Measurements from ENCODE around the gene LNX1.
A peak's percentile ranks its signal among the peaks of the same experiment; 100 is the strongest.

Gene LNX1

GRCh38 chr4:53593765-53594164 lies 2.5 kb upstream of the LNX1 start:
- TF ChIP-seq CEBPB (IDR thresholded peaks at IDR 0.05) = no peak
- TF ChIP-seq EP300 (IDR thresholded peaks at IDR 0.05; ENCODE audit: borderline replicate concordance) = no peak
- no peak for TF ChIP-seq YY1 (IDR thresholded peaks at IDR 0.05; ENCODE audit: low read depth)
- TF ChIP-seq NFIC (IDR thresholded peaks at IDR 0.05) = no peak
- TF ChIP-seq TAF1 (IDR thresholded peaks at IDR 0.05; ENCODE audit: low read depth) = no peak
- TF ChIP-seq RAD21 (IDR thresholded peaks at IDR 0.05; ENCODE audit: low read depth) = no peak
- no peak for TF ChIP-seq EGR1 (IDR thresholded peaks at IDR 0.05)
- no peak for TF ChIP-seq TCF12 (IDR thresholded peaks at IDR 0.05; ENCODE audit: low read depth)
- no peak for TF ChIP-seq ZBTB7A (IDR thresholded peaks at IDR 0.05; ENCODE audit: low read depth)
- TF ChIP-seq MAX (IDR thresholded peaks at IDR 0.05) = no peak
- no peak for TF ChIP-seq REST (IDR thresholded peaks at IDR 0.05; ENCODE audit: low read depth)
- no peak for TF ChIP-seq USF1 (IDR thresholded peaks at IDR 0.05)
- no peak for TF ChIP-seq FOXM1 (IDR thresholded peaks at IDR 0.05; ENCODE audit: borderline replicate concordance, low read depth)
- TF ChIP-seq CREB1 (IDR thresholded peaks at IDR 0.05; ENCODE audit: low read depth) = no peak
- no peak for TF ChIP-seq TEAD4 (IDR thresholded peaks at IDR 0.05)

GRCh38 chr4:53592686-53593501 lies 1.6 kb upstream of the LNX1 start:
- peak; percentile 25; the same call in 1 of the 2 replicates for TF ChIP-seq MAX (IDR thresholded peaks at IDR 0.05)
- TF ChIP-seq REST (IDR thresholded peaks at IDR 0.05; ENCODE audit: low read depth) = no peak
- peak; percentile 8; the same call in 1 of the 2 replicates for TF ChIP-seq NFIC (IDR thresholded peaks at IDR 0.05)

- no peak for TF ChIP-seq ZBTB7A (IDR thresholded peaks at IDR 0.05; ENCODE audit: low read depth)
- TF ChIP-seq NFIC (IDR thresholded peaks at IDR 0.05) = no peak
- TF ChIP-seq TEAD4 (IDR thresholded peaks at IDR 0.05) = no peak
- no peak for TF ChIP-seq USF1 (IDR thresholded peaks at IDR 0.05)
- TF ChIP-seq EP300 (IDR thresholded peaks at IDR 0.05; ENCODE audit: borderline replicate concordance) = no peak
- no peak for TF ChIP-seq REST (IDR thresholded peaks at IDR 0.05; ENCODE audit: low read depth)
- no peak for TF ChIP-seq YY1 (IDR thresholded peaks at IDR 0.05; ENCODE audit: low read depth)
- no peak for TF ChIP-seq MAX (IDR thresholded peaks at IDR 0.05)
These were observed 836 bp upstream of the LNX1 start for GRCh38 chr4:53592122-53592521.

GRCh38 chr4:53590187-53590586 lies 1.1 kb downstream of the LNX1 start:
- TF ChIP-seq RAD21 (IDR thresholded peaks at IDR 0.05; ENCODE audit: low read depth) (no peak), TEAD4 (IDR thresholded peaks at IDR 0.05) (no peak), FOXM1 (IDR thresholded peaks at IDR 0.05; ENCODE audit: borderline replicate concordance, low read depth) (no peak), REST (IDR thresholded peaks at IDR 0.05; ENCODE audit: low read depth) (no peak), MAX (IDR thresholded peaks at IDR 0.05) (no peak), CREB1 (IDR thresholded peaks at IDR 0.05; ENCODE audit: low read depth) (no peak), EP300 (IDR thresholded peaks at IDR 0.05; ENCODE audit: borderline replicate concordance) (no peak), USF1 (IDR thresholded peaks at IDR 0.05) (no peak), ZBTB7A (IDR thresholded peaks at IDR 0.05; ENCODE audit: low read depth) (no peak)

Data from Ishikawa (cell line).